ENCODE data around the gene PTPN14.

Gene PTPN14

DNA sequence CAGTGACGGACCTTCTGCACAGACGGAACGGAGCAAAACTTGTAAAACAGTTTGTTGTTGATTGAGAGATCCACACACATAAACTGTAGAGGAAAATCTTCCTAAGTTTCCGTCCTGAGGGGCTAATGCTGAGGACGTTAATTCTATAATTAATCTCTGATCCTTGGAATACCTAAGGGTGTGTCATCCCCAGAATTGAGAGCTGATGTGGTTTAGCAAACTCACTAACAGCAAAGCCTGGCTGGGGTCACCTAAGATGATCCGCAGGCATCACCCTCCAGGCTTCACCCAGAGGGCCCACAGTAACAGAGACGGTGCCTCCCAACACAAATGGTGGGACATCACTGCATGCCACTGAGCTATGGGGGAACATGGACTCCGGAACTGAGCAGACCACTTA, 172.9 kb downstream of the PTPN14 start:
- no peaks in the 10 kb centered on the region for H3K27me3 Mint-ChIP-seq
- no peaks in the 10 kb centered on the region for H3K4me1 Mint-ChIP-seq (ENCODE audit: low read depth)
- no peaks in the 10 kb centered on the region for H3K9me3 Mint-ChIP-seq
- no peak overlapping the region for H3K4me3 Mint-ChIP-seq
- no peak overlapping the region for H3K27ac Mint-ChIP-seq
- H3K36me3 Mint-ChIP-seq (ENCODE audit: low read depth) = no peaks in the 10 kb centered on the region

GRCh38 chr1:214377886-214378285, 173.5 kb downstream of the PTPN14 start:
- no peaks in the 10 kb centered on the region for H3K27me3 Mint-ChIP-seq
- H3K4me1 Mint-ChIP-seq (ENCODE audit: low read depth) = no peaks in the 10 kb centered on the region
- no peak overlapping the region for H3K4me3 Mint-ChIP-seq
- no peak overlapping the region for H3K27ac Mint-ChIP-seq
- H3K9me3 Mint-ChIP-seq = no peaks in the 10 kb centered on the region
- H3K36me3 Mint-ChIP-seq (ENCODE audit: low read depth) = no peaks in the 10 kb centered on the region

DNA sequence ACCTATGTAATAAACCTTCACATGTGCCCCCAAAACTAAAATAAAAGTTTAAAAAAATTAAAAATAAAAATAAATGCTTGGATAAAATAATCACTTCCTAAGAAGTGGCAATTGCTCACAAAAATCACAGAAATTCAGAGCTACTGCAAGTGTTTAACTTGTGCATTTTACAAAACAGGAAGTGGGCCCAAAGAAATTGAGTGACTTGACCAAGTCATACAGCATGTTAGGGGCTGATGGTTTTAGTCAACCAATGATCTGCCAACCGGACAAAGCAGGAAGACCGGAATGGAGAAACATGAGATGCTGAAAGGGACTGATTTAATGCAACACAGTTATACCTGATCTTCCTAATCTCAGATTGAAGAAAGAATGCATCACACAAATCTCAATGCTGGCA, 173.9 kb downstream of the PTPN14 start:
- Mint-ChIP-seq H3K9me3 (no peaks in the 10 kb centered on the region), H3K27me3 (no peaks in the 10 kb centered on the region), H3K36me3 (ENCODE audit: low read depth) (no peaks in the 10 kb centered on the region), H3K27ac (no peak overlapping the region), H3K4me1 (ENCODE audit: low read depth) (no peaks in the 10 kb centered on the region), H3K4me3 (no peak overlapping the region)

- H3K4me1 Mint-ChIP-seq (ENCODE audit: low read depth) = no peaks in the 10 kb centered on the region
- no peaks in the 10 kb centered on the region for H3K9me3 Mint-ChIP-seq
- peaks cover 4% of the 10 kb centered on the region for H3K27me3 Mint-ChIP-seq
- H3K27ac Mint-ChIP-seq = no peak overlapping the region
- no peaks in the 10 kb centered on the region for H3K36me3 Mint-ChIP-seq (ENCODE audit: low read depth)
- no peak overlapping the region for H3K4me3 Mint-ChIP-seq
Measured at GRCh38 chr1:214372092-214372491, 179.3 kb downstream of the PTPN14 start.

DNA sequence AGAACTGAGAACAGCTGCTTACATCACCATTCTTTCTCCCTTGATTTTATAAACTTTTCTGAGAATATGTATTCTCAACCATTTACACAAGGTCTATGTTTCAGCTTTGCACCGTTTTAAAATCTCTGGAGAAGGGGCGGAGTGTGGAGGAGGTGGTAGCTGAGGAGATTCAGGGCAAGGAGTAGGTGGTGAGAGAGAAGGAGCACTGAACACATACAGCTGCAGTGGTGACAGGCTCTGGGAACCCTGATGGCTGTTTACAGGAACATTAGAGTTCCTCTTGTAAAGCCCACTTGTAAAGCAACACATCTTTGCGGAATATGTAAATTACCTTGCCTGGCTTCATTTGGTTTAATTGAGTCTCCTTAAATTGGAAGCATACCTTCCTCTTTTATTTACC, 180.8 kb downstream of the PTPN14 start:
- H3K9me3 Mint-ChIP-seq = no peaks in the 10 kb centered on the region
- no peaks in the 10 kb centered on the region for H3K4me1 Mint-ChIP-seq (ENCODE audit: low read depth)
- peaks cover 5% of the 10 kb centered on the region for H3K27me3 Mint-ChIP-seq
- no peak overlapping the region for H3K27ac Mint-ChIP-seq
- no peaks in the 10 kb centered on the region for H3K36me3 Mint-ChIP-seq (ENCODE audit: low read depth)
- H3K4me3 Mint-ChIP-seq = no peak overlapping the region

DNA sequence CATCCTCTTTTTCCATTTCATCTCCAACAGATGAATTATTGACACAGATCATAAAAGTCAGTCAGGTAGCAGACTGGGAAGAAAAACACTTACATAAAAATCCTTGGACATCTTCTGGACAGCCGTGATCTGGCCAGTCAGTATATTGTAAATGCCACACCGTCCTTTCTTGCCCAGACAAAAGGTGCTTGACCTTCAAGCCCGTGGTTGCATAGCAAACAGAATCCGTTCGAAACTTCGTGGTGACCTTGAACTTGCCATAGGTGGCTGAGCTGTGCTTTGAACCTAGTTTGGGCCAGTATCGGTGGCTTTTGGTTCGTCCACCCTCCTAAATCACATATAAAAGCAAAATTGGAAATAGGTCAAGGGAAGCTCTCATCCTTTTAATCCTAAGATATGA, 182.0 kb downstream of the PTPN14 start:
- Mint-ChIP-seq H3K4me3 (no peak overlapping the region), H3K27ac (no peak overlapping the region)

DNA sequence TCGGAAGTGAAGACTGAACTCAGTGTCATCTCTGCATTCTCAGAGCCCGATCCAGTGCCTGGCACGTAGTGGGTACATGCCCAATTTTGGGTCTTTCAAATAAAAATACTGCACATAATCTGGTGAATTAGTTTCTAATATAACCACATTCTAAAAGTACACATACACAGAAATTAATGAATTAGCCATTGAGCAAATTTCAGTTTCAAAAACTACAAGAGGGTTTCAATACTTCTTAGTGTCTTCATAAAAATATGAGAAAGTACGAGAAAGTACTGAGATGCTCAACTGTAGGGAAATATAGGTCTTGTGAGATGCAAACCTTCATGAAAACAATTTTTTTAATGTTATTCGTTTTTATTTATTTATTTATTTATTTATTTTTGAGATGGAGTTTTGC, 183.6 kb downstream of the PTPN14 start:
- no peaks in the 10 kb centered on the region for H3K9me3 Mint-ChIP-seq
- H3K36me3 Mint-ChIP-seq (ENCODE audit: low read depth) = no peaks in the 10 kb centered on the region
- H3K27ac Mint-ChIP-seq = no peak overlapping the region
- no peak overlapping the region for H3K4me3 Mint-ChIP-seq
- H3K4me1 Mint-ChIP-seq (ENCODE audit: low read depth) = no peaks in the 10 kb centered on the region
- H3K27me3 Mint-ChIP-seq = peaks cover 17% of the 10 kb centered on the region

More for the DNA sequence above, 182.0 kb downstream of the PTPN14 start:
- Mint-ChIP-seq H3K9me3 (no peaks in the 10 kb centered on the region), H3K4me1 (ENCODE audit: low read depth) (no peaks in the 10 kb centered on the region), H3K36me3 (ENCODE audit: low read depth) (no peaks in the 10 kb centered on the region), H3K27me3 (peaks cover 5% of the 10 kb centered on the region)

- no peaks in the 10 kb centered on the region for H3K36me3 Mint-ChIP-seq (ENCODE audit: low read depth)
- H3K4me1 Mint-ChIP-seq (ENCODE audit: low read depth) = peaks cover 10% of the 10 kb centered on the region
- H3K27ac Mint-ChIP-seq = no peak overlapping the region
- no peak overlapping the region for H3K4me3 Mint-ChIP-seq
- H3K9me3 Mint-ChIP-seq = peaks cover 3% of the 10 kb centered on the region
- H3K27me3 Mint-ChIP-seq = peaks cover 38% of the 10 kb centered on the region
Measured at GRCh38 chr1:214364786-214365295, 186.6 kb downstream of the PTPN14 start.

GRCh38 chr1:214364386-214364785, 187.0 kb downstream of the PTPN14 start:
- Mint-ChIP-seq H3K36me3 (ENCODE audit: low read depth) (no peaks in the 10 kb centered on the region), H3K4me3 (no peak overlapping the region), H3K27ac (no peak overlapping the region), H3K4me1 (ENCODE audit: low read depth) (peaks cover 10% of the 10 kb centered on the region), H3K27me3 (peaks cover 38% of the 10 kb centered on the region), H3K9me3 (peaks cover 3% of the 10 kb centered on the region)

GRCh38 chr1:214363386-214363785, 188.0 kb downstream of the PTPN14 start:
- peaks cover 10% of the 10 kb centered on the region for H3K4me1 Mint-ChIP-seq (ENCODE audit: low read depth)
- no peak overlapping the region for H3K27ac Mint-ChIP-seq
- H3K4me3 Mint-ChIP-seq = no peak overlapping the region
- peaks cover 38% of the 10 kb centered on the region for H3K27me3 Mint-ChIP-seq
- H3K9me3 Mint-ChIP-seq = peaks cover 3% of the 10 kb centered on the region
- H3K36me3 Mint-ChIP-seq (ENCODE audit: low read depth) = no peaks in the 10 kb centered on the region

- Mint-ChIP-seq H3K4me1 (ENCODE audit: low read depth) (peaks cover 10% of the 10 kb centered on the region), H3K27ac (no peak overlapping the region), H3K4me3 (no peak overlapping the region), H3K27me3 (peaks cover 39% of the 10 kb centered on the region), H3K36me3 (ENCODE audit: low read depth) (no peaks in the 10 kb centered on the region), H3K9me3 (peaks cover 3% of the 10 kb centered on the region)
Measured at GRCh38 chr1:214362188-214362882, 189.1 kb downstream of the PTPN14 start.

- no peak overlapping the region for H3K27ac Mint-ChIP-seq
Measured at GRCh38 chr1:214361636-214362035, 189.8 kb downstream of the PTPN14 start.

DNA sequence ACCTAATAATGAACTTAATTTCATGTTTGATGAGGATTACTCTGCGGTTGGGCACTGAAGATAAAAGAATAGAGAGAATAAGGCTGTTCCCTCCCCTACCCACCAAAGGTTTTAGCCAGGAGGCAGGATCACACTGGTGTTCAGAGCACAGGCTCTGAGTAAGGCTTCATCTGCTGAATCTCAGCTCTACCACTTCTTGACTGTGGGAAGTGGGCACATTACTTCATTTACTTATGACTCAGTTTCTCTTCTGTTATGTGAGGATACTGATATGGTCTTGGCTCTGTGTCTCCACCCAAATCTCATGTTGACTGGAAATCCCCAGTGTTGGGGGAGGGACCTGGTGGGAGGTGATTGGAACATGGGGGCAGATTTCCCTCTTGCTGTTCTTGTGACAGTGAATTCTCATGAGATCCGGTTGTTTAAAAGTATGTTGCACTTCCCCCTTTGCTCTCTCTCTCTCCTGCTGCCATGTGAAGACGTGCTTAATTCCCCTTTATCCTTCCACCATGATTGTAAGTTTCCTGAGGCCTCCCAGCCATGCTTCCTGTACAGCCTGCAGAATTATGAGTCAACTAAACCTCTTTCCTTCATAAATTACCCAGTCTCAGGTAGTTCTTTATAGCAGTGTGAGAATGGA, 190.8 kb downstream of the PTPN14 start:
- Mint-ChIP-seq H3K27ac (peak overlapping the region; percentile 71), H3K9me3 (peaks cover 3% of the 10 kb centered on the region), H3K4me3 (no peak overlapping the region)

More at GRCh38 chr1:214361636-214362035, 189.8 kb downstream of the PTPN14 start:
- Mint-ChIP-seq H3K4me1 (ENCODE audit: low read depth) (peaks cover 10% of the 10 kb centered on the region), H3K36me3 (ENCODE audit: low read depth) (no peaks in the 10 kb centered on the region), H3K4me3 (no peak overlapping the region), H3K9me3 (peaks cover 3% of the 10 kb centered on the region), H3K27me3 (peaks cover 39% of the 10 kb centered on the region)

DNA sequence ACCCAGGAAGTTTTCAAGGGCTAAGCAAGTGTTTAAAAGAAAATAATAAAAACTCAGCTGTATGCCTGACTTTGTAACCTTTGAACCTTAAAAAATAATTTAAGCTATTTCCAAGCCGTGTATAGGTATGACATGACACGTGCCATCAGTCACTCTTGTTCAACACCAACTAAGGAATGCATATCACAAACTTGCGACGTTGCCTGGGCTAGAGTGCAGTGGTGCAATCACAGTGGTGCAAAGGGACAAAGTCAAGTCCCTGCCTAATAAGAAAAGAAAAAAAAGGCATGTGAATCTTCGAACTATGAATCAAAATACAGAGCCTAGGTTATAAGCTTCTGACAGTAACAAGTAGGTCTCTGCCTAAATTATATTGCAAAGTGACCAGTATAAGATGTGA, 191.3 kb downstream of the PTPN14 start:
- peaks cover 39% of the 10 kb centered on the region for H3K27me3 Mint-ChIP-seq
- no peak overlapping the region for H3K4me3 Mint-ChIP-seq
- H3K4me1 Mint-ChIP-seq (ENCODE audit: low read depth) = peaks cover 10% of the 10 kb centered on the region
- H3K9me3 Mint-ChIP-seq = peaks cover 3% of the 10 kb centered on the region
- H3K27ac Mint-ChIP-seq = no peak overlapping the region
- no peaks in the 10 kb centered on the region for H3K36me3 Mint-ChIP-seq (ENCODE audit: low read depth)

More for the DNA sequence above, 190.8 kb downstream of the PTPN14 start:
- Mint-ChIP-seq H3K36me3 (ENCODE audit: low read depth) (no peaks in the 10 kb centered on the region), H3K27me3 (peaks cover 39% of the 10 kb centered on the region), H3K4me1 (ENCODE audit: low read depth) (peaks cover 10% of the 10 kb centered on the region)

DNA sequence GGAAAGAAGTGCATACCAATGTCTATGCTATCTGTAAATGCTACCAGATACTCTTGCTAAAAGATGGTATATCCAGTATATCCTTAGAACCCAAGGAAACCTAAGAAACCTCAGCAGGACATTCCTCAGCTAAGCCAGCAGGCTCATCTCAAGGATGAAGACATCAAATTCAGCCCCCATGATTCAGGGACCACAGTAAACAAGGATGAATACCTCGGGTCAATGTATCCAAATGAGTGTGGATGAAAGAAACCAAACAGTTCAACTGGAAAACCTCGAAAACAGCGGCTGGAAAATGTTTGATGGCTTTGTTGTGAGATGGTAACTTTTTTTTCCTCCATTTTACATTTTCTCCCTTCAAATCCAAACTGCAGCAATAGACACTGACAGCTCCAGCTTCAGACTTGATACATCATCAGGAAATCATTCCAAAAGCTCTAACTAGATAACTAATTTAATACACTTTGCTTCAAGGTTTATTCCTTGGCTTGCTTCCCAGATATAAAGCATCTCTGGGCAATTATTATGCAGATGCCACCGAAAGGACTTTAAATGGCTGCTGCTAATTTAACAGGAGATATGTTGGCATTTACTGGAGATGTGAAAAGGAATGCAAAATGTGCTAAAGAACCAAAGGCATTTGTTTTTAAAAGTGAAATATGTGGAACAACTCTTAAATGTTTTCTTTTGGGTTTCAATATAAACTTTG, 196.8 kb downstream of the PTPN14 start:
- H3K9me3 Mint-ChIP-seq = no peaks in the 10 kb centered on the region
- no peak overlapping the region for H3K4me3 Mint-ChIP-seq
- no peaks in the 10 kb centered on the region for H3K36me3 Mint-ChIP-seq (ENCODE audit: low read depth)
- H3K27me3 Mint-ChIP-seq = peaks cover 7% of the 10 kb centered on the region
- no peaks in the 10 kb centered on the region for H3K4me1 Mint-ChIP-seq (ENCODE audit: low read depth)
- H3K27ac Mint-ChIP-seq = no peak overlapping the region
